Neuron (in vitro differentiated cells): Measurements from ENCODE around the gene LBR.
"Not testable (repeated sequence)": the region's sequence is repeated elsewhere in the genome, so short reads cannot be mapped to it uniquely, and the experiment has no call there.

ENCODE experiments used
- H2AFZ ChIP-seq: one replicate; pipeline ENCODE4 v1.6.1; 2013; ENCODE audit warnings: low read depth, mild to moderate bottlenecking, inconsistent platforms, low read length, moderate library complexity
- H3K27me3 ChIP-seq: one replicate; pipeline ENCODE4 v1.6.1; 2013; ENCODE audit warnings: low read length; ENCODE audit not compliant: insufficient read depth
- H3K36me3 ChIP-seq: one replicate; pipeline ENCODE4 v1.6.1; 2013; ENCODE audit warnings: low read length; ENCODE audit not compliant: insufficient read depth
- H3K4me1 ChIP-seq: one replicate; pipeline ENCODE4 v1.6.1; 2013; ENCODE audit warnings: low read length; ENCODE audit not compliant: insufficient read depth
- H3K4me3 ChIP-seq: 2 replicates; pipeline ENCODE4 v1.5.1; 2013; ENCODE audit warnings: mild to moderate bottlenecking, low read length, moderate library complexity
- H3K9me3 ChIP-seq: one replicate; pipeline ENCODE4 v1.6.1; 2013; ENCODE audit warnings: low read length

LBR gene

DNA sequence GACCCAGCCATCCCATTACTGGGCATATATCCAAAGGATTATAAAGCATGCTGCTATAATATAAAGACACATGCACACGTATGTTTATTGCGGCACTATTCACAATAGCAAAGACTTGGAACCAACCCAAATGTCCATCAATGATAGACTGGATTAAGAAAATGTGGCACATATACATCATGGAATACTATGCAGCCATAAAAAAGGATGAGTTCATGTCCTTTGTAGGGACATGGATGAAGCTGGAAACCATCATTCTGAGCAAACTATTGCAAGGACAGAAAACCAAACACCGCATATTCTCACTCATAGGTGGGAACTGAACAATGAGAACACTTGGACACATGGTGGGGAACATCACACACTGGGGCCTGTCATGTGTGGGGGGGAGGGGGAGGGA, 41.0 kb downstream of the LBR start:
- H3K4me1 ChIP-seq, H3K9me3 ChIP-seq, H3K27me3 ChIP-seq, H3K4me3 ChIP-seq, H2AFZ ChIP-seq, H3K36me3 ChIP-seq: not testable (repeated sequence)

DNA sequence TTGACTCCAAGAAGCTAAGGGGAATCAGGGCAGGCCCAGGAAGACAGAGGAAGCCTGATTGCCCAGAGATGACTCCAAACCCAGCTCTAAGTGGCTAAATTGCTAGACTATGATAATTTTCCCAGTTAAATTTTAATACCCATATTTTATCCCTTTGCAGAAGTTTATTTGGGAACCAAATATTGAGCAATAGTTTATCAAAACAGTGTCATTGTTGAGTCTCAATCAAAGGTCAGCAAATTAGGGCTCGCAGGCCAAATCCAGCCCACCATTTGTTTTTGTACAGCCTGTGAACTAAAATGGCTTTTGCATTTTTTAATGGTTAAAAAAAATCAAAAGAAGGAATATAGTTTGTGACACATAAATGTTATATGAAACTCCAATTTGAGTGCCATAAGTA, 47.1 kb downstream of the LBR start:
- no peaks in the 10 kb centered on the region for H3K4me1 ChIP-seq
- no peaks in the 10 kb centered on the region for H3K36me3 ChIP-seq

DNA sequence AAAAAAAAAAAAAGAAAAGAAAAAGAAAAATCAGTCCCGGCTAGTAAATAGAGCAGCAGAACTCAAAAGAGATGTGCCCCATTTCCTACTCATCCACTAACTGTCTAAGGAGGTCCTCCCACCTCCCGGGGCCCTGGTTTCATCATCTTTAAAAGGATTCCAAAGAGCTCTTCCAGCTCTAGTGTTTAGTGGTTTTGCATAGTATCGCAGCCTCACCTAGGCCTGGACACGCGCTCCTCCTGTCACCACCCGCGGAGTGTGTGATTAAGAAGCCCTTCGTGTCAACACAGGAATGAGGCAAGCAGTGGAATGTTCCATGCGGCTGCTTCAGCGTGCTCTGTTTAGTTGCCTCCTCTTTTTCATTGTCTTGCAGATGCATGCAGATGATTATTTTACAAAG, 49.0 kb downstream of the LBR start:
- H3K4me1 ChIP-seq = no peaks in the 10 kb centered on the region
- no peaks in the 10 kb centered on the region for H3K9me3 ChIP-seq
- H3K36me3 ChIP-seq = no peaks in the 10 kb centered on the region
- H2AFZ ChIP-seq = no peak overlapping the region
- no peaks in the 10 kb centered on the region for H3K27me3 ChIP-seq
- no peak overlapping the region for H3K4me3 ChIP-seq

More for the DNA sequence above, 47.1 kb downstream of the LBR start:
- Histone ChIP-seq H3K27me3 (no peaks in the 10 kb centered on the region), H2AFZ (no peak overlapping the region), H3K9me3 (no peaks in the 10 kb centered on the region), H3K4me3 (no peak overlapping the region)

DNA sequence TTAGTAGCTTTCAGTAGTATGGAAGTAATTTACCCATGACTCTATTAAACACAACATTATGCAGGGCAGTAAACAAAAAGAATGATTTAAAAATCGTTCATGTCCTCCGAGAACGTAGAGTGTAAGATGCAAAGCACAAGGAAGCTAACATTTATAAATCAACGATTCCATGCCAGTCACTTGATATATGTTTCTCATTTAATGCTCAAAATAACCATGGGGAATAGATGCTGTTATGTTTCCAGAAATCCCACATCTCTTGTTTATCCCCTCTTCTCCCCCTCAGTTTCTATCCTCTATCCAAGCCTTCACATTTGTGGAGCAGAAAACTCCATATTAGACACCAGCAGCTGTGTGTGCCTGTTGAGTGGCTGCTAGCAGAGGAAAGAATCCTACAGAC, 52.8 kb downstream of the LBR start:
- Histone ChIP-seq H2AFZ (no peak overlapping the region), H3K36me3 (no peaks in the 10 kb centered on the region), H3K27me3 (no peaks in the 10 kb centered on the region), H3K9me3 (no peaks in the 10 kb centered on the region), H3K4me3 (no peak overlapping the region), H3K4me1 (no peaks in the 10 kb centered on the region)

DNA sequence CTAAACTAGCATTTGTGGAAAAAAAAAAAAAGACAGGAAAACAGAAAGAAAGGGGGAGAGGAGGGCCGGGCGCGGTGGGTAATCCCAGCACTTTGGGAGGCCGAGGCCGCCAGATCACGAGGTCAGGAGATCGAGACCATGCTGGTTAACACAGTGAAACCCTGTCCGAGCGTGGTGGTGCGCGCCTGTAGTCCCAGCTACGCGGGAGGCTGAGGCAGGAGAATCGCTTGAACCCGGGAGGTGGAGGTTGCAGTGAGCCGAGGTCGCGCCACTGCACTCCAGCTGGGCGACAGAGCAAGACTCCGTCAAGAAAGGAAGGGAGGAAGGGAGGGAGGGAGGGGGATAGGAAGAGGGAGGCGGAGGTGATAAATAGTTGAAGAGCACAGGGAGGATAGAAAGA, 54.7 kb downstream of the LBR start:
- Histone ChIP-seq H3K36me3 (no peaks in the 10 kb centered on the region), H2AFZ (no peak overlapping the region), H3K4me1 (no peaks in the 10 kb centered on the region), H3K4me3 (no peak overlapping the region), H3K9me3 (no peaks in the 10 kb centered on the region), H3K27me3 (no peaks in the 10 kb centered on the region)

DNA sequence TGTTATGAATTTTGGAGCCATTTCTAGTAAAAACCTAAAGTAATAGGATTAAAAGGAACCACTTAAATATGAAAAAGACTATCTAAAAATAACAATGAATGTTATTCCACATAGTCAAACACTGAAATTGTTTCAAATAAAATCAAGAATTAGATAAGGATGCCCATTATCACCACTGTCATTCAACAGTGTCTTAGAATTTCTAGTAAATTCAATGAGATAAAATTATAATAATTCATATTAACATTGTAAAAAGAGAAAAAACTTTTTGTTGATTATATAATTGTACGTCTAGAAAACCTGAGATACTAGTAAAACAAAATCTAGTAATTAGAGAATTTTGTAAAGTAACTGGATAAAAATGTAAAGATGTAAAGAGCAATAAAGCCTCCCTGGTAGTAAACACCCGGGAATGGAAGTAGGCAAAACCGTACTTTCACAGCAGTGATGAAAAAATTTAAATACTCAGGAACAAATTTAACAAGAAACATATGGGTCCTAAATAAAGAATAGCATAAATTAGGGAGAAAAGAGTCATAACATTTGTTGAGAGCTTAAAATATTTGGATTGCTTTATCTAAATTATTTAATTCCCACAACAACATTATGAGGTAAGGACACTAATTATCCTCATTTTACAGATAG, 56.4 kb downstream of the LBR start:
- H2AFZ ChIP-seq = no peak overlapping the region
- H3K4me1 ChIP-seq = no peaks in the 10 kb centered on the region
- no peak overlapping the region for H3K4me3 ChIP-seq
- no peaks in the 10 kb centered on the region for H3K9me3 ChIP-seq
- H3K27me3 ChIP-seq = no peaks in the 10 kb centered on the region
- no peaks in the 10 kb centered on the region for H3K36me3 ChIP-seq

DNA sequence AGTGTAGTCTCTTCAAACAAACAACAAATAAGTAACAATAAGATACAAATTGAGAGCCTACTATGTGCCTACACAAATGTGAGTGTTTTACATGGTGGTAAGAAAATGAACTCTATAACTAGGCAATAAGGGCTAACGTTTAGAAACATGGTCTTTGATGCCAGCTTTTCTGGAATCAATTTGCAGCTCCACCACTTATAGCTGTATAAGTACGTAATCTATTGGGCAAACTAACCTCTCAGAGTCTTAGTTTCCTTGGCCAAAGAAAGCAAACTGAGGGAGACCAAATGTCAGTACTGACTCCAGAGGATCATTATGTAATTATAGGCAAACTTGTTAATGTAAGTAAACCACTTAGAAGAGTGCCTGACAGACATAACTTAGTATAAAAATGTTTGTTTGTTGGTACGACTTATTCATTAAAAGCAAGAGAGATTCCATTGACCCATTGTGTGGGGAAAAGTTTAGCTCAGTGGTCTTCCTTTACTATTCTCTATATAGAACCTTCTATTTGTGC, 59.7 kb downstream of the LBR start:
- H3K27me3 ChIP-seq = no peaks in the 10 kb centered on the region
- no peak overlapping the region for H3K4me3 ChIP-seq
- no peaks in the 10 kb centered on the region for H3K9me3 ChIP-seq
- no peaks in the 10 kb centered on the region for H3K4me1 ChIP-seq
- H2AFZ ChIP-seq = no peak overlapping the region
- H3K36me3 ChIP-seq = no peaks in the 10 kb centered on the region

DNA sequence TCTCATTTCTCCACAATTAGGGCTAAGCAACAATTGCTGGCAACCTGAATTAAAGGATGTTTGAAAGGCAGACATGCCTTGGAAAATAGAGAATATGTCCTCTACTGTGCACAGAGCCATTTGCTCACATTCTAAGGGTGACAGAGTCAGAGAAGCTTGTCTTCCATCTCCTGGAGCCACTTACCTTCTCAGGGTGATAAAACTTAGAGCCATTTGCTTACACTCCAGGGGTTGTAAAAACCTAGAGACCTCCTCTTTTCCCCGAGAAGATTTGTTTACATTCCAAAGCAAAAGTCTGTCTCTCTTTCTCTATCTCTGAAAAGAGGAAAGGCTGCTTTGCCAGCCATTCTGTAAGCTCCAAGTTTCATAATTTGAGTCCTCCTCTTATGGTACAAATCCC, 61.3 kb downstream of the LBR start:
- H3K4me1 ChIP-seq = no peaks in the 10 kb centered on the region
- no peak overlapping the region for H2AFZ ChIP-seq
- H3K4me3 ChIP-seq = no peak overlapping the region
- no peaks in the 10 kb centered on the region for H3K27me3 ChIP-seq
- H3K36me3 ChIP-seq = no peaks in the 10 kb centered on the region
- H3K9me3 ChIP-seq = no peaks in the 10 kb centered on the region

DNA sequence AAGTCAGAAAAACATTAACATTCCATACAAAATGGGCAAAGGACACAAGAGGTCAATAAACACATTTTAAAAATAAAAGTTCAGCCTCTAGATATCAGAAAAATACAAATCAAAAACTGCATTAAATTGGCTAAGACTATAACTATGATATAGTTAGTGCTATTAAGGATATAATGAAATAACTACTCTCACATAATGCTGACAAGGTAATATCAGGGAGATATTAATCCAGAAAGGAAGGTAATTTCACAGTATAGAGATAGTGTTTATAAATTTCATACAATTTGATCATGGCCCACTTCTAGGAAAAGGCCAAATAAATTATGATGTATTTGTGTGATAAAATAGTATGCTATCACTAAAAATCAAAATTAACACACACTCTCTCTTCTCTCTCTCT, 61.8 kb downstream of the LBR start:
- no peaks in the 10 kb centered on the region for H3K9me3 ChIP-seq
- H3K4me1 ChIP-seq = no peaks in the 10 kb centered on the region
- H3K27me3 ChIP-seq = no peaks in the 10 kb centered on the region
- no peaks in the 10 kb centered on the region for H3K36me3 ChIP-seq
- no peak overlapping the region for H3K4me3 ChIP-seq
- no peak overlapping the region for H2AFZ ChIP-seq

DNA sequence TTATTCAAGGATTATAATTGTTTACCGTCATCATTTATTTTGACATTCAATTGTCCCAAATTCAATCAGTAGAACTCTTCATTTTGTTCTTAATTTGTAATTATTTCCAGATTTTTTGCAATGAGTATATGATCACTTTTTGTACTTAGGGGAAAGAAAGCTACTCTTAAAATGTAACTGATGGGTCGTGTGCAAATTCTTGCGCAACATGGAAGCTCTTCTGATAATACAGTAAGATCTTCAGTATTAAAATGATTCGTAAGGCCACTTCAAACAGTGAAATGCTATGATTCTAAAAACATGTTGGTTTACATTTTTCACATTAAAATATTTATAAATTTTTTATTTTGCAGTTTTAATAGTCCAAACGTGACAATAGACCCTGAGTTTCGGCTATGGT, 63.4 kb downstream of the LBR start:
- no peak overlapping the region for H2AFZ ChIP-seq

DNA sequence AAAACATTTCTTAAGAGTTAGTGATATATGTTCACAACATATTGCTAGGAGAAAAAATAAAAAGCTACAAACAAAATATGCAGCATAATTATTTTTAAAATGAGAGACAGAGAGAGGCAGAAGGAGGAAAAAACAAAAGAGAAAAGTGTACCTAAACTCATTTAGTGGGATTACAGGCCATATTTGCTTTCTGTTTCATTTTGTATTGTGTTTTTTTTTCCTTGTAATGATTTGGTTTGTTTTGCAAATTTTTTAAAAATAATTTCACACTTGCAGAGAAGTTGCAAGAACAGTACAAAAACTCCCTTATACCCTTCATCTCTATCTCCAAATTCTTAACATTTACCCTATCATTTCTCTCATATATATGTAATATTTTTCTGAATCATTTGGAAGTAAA, 65.0 kb downstream of the LBR start:
- no peak overlapping the region for H2AFZ ChIP-seq
- H3K9me3 ChIP-seq = no peaks in the 10 kb centered on the region
- no peak overlapping the region for H3K4me3 ChIP-seq
- no peaks in the 10 kb centered on the region for H3K4me1 ChIP-seq
- H3K36me3 ChIP-seq = no peaks in the 10 kb centered on the region
- no peaks in the 10 kb centered on the region for H3K27me3 ChIP-seq

More for the DNA sequence above, 63.4 kb downstream of the LBR start:
- Histone ChIP-seq H3K4me1 (no peaks in the 10 kb centered on the region), H3K27me3 (no peaks in the 10 kb centered on the region), H3K36me3 (no peaks in the 10 kb centered on the region), H3K9me3 (no peaks in the 10 kb centered on the region), H3K4me3 (no peak overlapping the region)

DNA sequence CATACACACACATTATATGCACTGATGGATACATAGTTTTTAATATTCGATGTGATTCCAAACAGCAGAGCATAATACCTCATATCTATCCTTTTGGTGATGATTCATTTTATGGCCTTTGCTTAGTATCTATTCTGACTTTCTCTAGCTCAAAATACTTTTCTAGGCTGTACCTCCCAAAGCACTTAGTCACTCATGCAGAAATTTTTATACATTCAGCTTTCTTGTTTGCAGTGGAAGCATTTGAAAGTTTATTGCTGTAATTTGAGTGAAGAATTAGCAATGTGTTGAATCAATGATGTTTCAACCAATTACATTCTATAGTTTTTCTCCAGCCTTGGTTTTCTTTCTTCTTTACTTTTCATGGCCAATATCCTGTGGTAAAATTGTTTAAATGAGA, 66.7 kb downstream of the LBR start:
- Histone ChIP-seq H3K4me1 (no peaks in the 10 kb centered on the region), H3K9me3 (no peaks in the 10 kb centered on the region), H3K4me3 (no peak overlapping the region), H2AFZ (no peak overlapping the region), H3K27me3 (no peaks in the 10 kb centered on the region), H3K36me3 (no peaks in the 10 kb centered on the region)

DNA sequence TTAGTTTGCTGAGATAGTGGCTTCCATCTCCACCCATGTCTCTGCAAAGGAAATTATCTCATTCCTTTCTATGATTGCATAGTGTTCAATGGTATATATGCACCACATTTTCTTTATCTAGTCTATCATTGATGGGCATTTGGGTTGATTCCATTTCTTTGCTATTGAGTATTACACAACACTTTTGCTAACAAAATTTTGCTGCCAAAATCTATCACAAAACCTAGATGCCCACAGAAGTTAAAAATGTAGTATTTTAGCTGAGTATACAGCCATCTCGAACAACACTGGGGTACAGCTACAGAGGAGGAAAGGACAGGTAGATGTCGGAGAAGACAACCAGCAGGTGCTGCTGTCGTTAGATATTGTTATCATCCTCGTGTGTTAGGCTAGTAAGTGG, 67.7 kb downstream of the LBR start:
- Histone ChIP-seq H3K4me3 (no peak overlapping the region), H3K9me3 (no peaks in the 10 kb centered on the region), H3K4me1 (no peaks in the 10 kb centered on the region), H2AFZ (no peak overlapping the region), H3K27me3 (no peaks in the 10 kb centered on the region), H3K36me3 (no peaks in the 10 kb centered on the region)

DNA sequence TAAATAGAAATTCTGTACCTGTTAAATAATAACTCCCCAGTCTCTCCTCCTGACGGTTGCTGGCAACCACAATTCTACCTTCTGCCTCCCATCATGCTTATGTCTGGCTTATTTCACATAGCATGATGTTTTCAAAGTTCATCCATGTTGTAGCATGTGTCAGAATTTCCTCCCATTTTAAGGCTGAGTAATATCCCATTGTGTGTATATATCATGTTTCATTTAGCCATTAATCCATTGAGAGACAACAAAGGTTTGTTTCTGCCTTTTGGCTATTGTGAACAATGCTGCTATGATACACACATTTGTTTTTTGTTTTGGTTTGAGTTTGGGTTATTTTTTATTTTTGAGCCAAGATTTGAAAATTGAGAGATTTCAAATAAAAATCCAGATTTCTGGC, 72.0 kb downstream of the LBR start:
- Histone ChIP-seq H3K9me3 (no peaks in the 10 kb centered on the region), H3K4me1 (no peaks in the 10 kb centered on the region), H3K27me3 (no peaks in the 10 kb centered on the region), H3K36me3 (no peaks in the 10 kb centered on the region), H2AFZ (no peak overlapping the region), H3K4me3 (no peak overlapping the region)
